Ascending aorta (tissue), 2 donors: ENCODE data around the gene AGPAT1. TPM values are rescaled to one million over a fixed set of nuclear protein-coding genes. Genes with fewer than 3 reads are reported as not detected.
A peak's percentile ranks its signal among the peaks of the same experiment; 100 is the strongest.

Experiments used
- DNase-seq, 2 donors: peaks; one replicate each; pipeline ENCODE4 v3.0.0-alpha.2; 2019; ENCODE audit warnings: low spot score in 2 of 2
- H3K27ac ChIP-seq, 2 donors: fragments of 200-600 bp; sonication (generic); one replicate each; pipeline ENCODE4 v1.5.1; 2016 to 2017; ENCODE audit warnings: mild to moderate bottlenecking in 1 of 2
- H3K27me3 ChIP-seq: fragments of 200-600 bp; sonication (generic); one replicate; pipeline ENCODE4 v1.5.1; 2017
- H3K36me3 ChIP-seq, 2 donors: fragments of 200-600 bp; sonication (generic); one replicate each; pipeline ENCODE4 v1.5.1; 2016
- H3K4me1 ChIP-seq, 2 donors: fragments of 200-600 bp; sonication (generic); one replicate each; pipeline ENCODE4 v1.5.1; 2016 to 2017; ENCODE audit warnings: mild to moderate bottlenecking in 1 of 2
- H3K4me3 ChIP-seq, 2 donors: fragments of 200-600 bp; sonication (generic); one replicate each; pipeline ENCODE4 v1.5.1; 2016 to 2017; ENCODE audit warnings: mild to moderate bottlenecking in 1 of 2
- H3K9me3 ChIP-seq, 2 donors: fragments of 200-600 bp; sonication (generic); one replicate each; pipeline ENCODE4 v1.5.1; 2016
- intact Hi-C: fragments of 100-400 bp; cut with DNase I; formaldehyde crosslinking; loops from one replicate; pipeline ENCODE4 v1.15.1; 2023
- total RNA-seq: library from RNA; depleted of rRNA; stranded (reverse); fragments of >200 nt; gene quantifications from one replicate; pipeline ENCODE4 v1.1.0, GENCODE V29; 2016
- TF ChIP-seq, protein P1 (sequence below), 3 experiments: fragments of 200-600 bp in 2 of 3; fragments of 450-650 bp in 1 of 3; sonication (generic) in 2 of 3; IDR thresholded peaks; one replicate each; pipeline ENCODE4 v1.5.1; 2016 to 2019; ENCODE audit warnings: antibody characterized with exemption in 3 of 3, mild to moderate bottlenecking in 1 of 3, moderate library complexity in 1 of 3

AGPAT1 gene
- total RNA-seq, 1 donor from 2014 or later: 136 TPM

DNA sequence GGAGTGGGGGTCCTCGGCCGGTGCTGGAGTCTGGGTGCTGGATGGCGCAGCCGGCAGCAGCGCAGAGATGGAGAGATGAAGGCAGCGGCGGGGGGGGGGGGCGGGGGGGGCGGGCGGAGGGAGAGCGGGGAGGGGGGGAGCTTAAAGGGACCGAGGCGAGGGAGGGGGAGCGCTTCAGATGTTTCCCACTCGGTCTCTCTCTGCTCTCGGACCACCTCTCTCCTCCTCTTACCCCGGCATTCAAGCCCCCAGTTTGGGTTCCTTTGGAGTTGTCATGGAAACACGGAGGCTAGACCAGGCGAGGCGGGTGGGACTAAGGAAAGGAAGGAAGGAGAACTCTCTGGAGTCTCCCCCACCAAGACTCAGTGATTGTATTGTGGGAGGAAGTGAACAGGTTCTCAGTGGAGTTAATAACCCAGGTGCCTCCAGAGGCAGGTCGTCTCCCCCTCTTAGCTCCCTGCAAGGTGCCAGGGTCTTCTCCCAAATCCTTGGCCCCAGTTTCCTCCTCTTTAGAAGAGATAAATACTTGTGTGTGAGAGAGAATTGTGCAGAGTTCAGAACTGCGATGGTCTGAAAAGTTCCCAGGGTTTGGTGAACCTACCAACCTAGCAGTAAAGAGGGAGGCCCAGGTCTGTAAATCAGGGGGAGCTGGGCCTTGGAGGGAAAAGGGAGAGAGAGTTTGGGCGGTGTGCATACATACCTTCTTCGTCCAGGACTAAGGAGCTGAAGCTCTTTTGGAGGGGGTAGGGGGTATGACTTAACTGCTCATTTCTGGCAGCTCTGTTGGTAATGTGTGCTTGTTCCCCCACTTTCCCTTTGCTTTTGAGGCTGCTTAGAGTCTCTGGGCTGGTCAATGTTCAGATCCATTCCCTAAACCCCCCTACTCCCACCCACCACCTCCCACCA is 23.8 kb downstream of the AGPAT1 start, which contains the start of gene PRRT1:
Gene PRRT1 (minus strand): TSS at position 77 of the 906 bp plus-strand sequence. CDS start 112 bp downstream, outside the sequence.
- Histone ChIP-seq H3K4me1 (peaks cover 12 to 27% of the 10 kb centered on the region in 2 donors), H3K36me3 (peaks cover 11 to 17% of the 10 kb centered on the region in 2 donors), H3K4me3 (peak within 1 kb of the TSS; percentile 79 to 86), H3K27ac (peak within 1 kb of the TSS; percentile 90 to 96), H3K9me3 (no peaks in the 10 kb centered on the region), H3K27me3 (no peaks in the 10 kb centered on the region)
- TF ChIP-seq, protein P1, sequence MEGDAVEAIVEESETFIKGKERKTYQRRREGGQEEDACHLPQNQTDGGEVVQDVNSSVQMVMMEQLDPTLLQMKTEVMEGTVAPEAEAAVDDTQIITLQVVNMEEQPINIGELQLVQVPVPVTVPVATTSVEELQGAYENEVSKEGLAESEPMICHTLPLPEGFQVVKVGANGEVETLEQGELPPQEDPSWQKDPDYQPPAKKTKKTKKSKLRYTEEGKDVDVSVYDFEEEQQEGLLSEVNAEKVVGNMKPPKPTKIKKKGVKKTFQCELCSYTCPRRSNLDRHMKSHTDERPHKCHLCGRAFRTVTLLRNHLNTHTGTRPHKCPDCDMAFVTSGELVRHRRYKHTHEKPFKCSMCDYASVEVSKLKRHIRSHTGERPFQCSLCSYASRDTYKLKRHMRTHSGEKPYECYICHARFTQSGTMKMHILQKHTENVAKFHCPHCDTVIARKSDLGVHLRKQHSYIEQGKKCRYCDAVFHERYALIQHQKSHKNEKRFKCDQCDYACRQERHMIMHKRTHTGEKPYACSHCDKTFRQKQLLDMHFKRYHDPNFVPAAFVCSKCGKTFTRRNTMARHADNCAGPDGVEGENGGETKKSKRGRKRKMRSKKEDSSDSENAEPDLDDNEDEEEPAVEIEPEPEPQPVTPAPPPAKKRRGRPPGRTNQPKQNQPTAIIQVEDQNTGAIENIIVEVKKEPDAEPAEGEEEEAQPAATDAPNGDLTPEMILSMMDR (IDR thresholded peaks at IDR 0.05): no peak
- intact Hi-C loops: loop anchor here (5.0 to 10.0 kb wide), 3 partner anchors 107 to 417 kb away; partner anchors contain the start of genes CLIC1, NELFE and SKIC2
- no peak for DNase-seq

GRCh38 chr6:32151181-32151862 is 24.6 kb downstream of the AGPAT1 start:
- intact Hi-C loops: loop anchor here (5.0 to 10.0 kb wide), 3 partner anchors 107 to 417 kb away; partner anchors contain the start of genes CLIC1, NELFE and SKIC2
- peak overlapping the region; percentile 90 to 96 for H3K27ac ChIP-seq
- DNase-seq: no peak
- peaks cover 12 to 27% of the 10 kb centered on the region in 2 donors for H3K4me1 ChIP-seq
- no peaks in the 10 kb centered on the region for H3K9me3 ChIP-seq
- peak overlapping the region; percentile 79 to 86 for H3K4me3 ChIP-seq
- peaks cover 10 to 13% of the 10 kb centered on the region in 2 donors for H3K36me3 ChIP-seq
- TF ChIP-seq, protein P1 (IDR thresholded peaks at IDR 0.05): no peak
- H3K27me3 ChIP-seq: no peaks in the 10 kb centered on the region

GRCh38 chr6:32149932-32150870 is 25.7 kb downstream of the AGPAT1 start:
- peak overlapping the region; percentile 2 to 86 for H3K4me3 ChIP-seq
- TF ChIP-seq, protein P1 (IDR thresholded peaks at IDR 0.05): no peak
- H3K9me3 ChIP-seq: no peaks in the 10 kb centered on the region
- intact Hi-C loops: loop anchor here (5.0 to 10.0 kb wide), 3 partner anchors 105 to 415 kb away; partner anchors contain the start of genes CLIC1, NELFE and SKIC2
- peak overlapping the region in 1 of 2 donors; percentile 17 for H3K27ac ChIP-seq
- H3K4me1 ChIP-seq: peaks cover 12 to 21% of the 10 kb centered on the region in 2 donors
- H3K27me3 ChIP-seq: no peaks in the 10 kb centered on the region
- no peak for DNase-seq
- H3K36me3 ChIP-seq: peaks cover 10 to 13% of the 10 kb centered on the region in 2 donors

- peaks cover 10 to 13% of the 10 kb centered on the region in 2 donors for H3K36me3 ChIP-seq
- no peaks in the 10 kb centered on the region for H3K9me3 ChIP-seq
- no peak overlapping the region for H3K27ac ChIP-seq
- TF ChIP-seq, protein P1 (IDR thresholded peaks at IDR 0.05): no peak
- DNase-seq: no peak
- intact Hi-C loops: no loop called here
- no peak overlapping the region for H3K4me3 ChIP-seq
- peaks cover 8 to 18% of the 10 kb centered on the region in 2 donors for H3K4me1 ChIP-seq
- H3K27me3 ChIP-seq: no peaks in the 10 kb centered on the region
Observed at GRCh38 chr6:32149092-32149755, 26.7 kb downstream of the AGPAT1 start.
